Measurements from ENCODE around the gene MYO1G.
"Not testable (repeated sequence)": the region's sequence is repeated elsewhere in the genome, so short reads cannot be mapped to it uniquely, and the experiment has no call there.

Gene MYO1G

GRCh38 chr7:44935016-44935415 is 43.8 kb downstream of the MYO1G start:
- no peak for DNase-seq

- not testable (repeated sequence) for DNase-seq
Measured at GRCh38 chr7:44934510-44934909, 44.3 kb downstream of the MYO1G start.

GRCh38 chr7:44930921-44931320 is 47.9 kb downstream of the MYO1G start:
- no peak for DNase-seq

GRCh38 chr7:44922351-44922694 is 56.5 kb downstream of the MYO1G start:
- DNase-seq, result no peak

- DNase-seq, result peak; percentile 91
Measured at GRCh38 chr7:44921607-44922350, 57.0 kb downstream of the MYO1G start.

- DNase-seq, result no peak
Measured at GRCh38 chr7:44920119-44920518, 58.7 kb downstream of the MYO1G start.

GRCh38 chr7:44918029-44918428 is 60.8 kb downstream of the MYO1G start:
- no peak for DNase-seq

- DNase-seq, result no peak
Measured at GRCh38 chr7:44917465-44917864, 61.4 kb downstream of the MYO1G start.

- DNase-seq, result peak; percentile 84
Measured at GRCh38 chr7:44914992-44915607, 63.7 kb downstream of the MYO1G start.

GRCh38 chr7:44912775-44913347 is 66.0 kb downstream of the MYO1G start:
- DNase-seq, result no peak
